ENCODE data around the gene TRIM66. TPM values are rescaled to one million over a fixed set of nuclear protein-coding genes. Genes with fewer than 3 reads are reported as not detected.

The TRIM66 gene
- total and polyA plus RNA-seq, 2 experiments from 2014 or later, result 1.0 to 3.3 TPM

GRCh38 chr11:8642196-8642841 is 40.1 kb downstream of the TRIM66 start (continued):
- TF ChIP-seq ZNF462 (CRISPR knock-in tag; IDR thresholded peaks at IDR 0.05) (no peak), POLR2AphosphoS5 (IDR thresholded peaks at IDR 0.05; ENCODE audit: low read depth) (no peak), ZNF331 (CRISPR knock-in tag; IDR thresholded peaks at IDR 0.05; ENCODE audit: low read depth) (no peak), JUNB (IDR thresholded peaks at IDR 0.05; ENCODE audit: unreplicated experiment) (no peak), REST (IDR thresholded peaks at IDR 0.05; ENCODE audit: unreplicated experiment) (no peak), EZH2phosphoT487 (IDR thresholded peaks at IDR 0.05; ENCODE audit: unreplicated experiment) (no peak), ZNF114 (CRISPR knock-in tag; IDR thresholded peaks at IDR 0.05) (no peak), CREB1 (CRISPR knock-in tag; IDR thresholded peaks at IDR 0.05; ENCODE audit: low read depth) (no peak)
